Kidney (tissue), 14 donors: ENCODE results near the gene NECTIN1. TPM values are rescaled to one million over a fixed set of nuclear protein-coding genes. Genes with fewer than 3 reads are reported as not detected.
"Not testable (repeated sequence)": the region's sequence is repeated elsewhere in the genome, so short reads cannot be mapped to it uniquely, and the experiment has no call there.

ENCODE experiments used
- DNase-seq, 5 donors: peaks; one replicate each; pipeline ENCODE4 v3.0.0-alpha.2; 2013 to 2020
- FAIRE-seq: peaks from 2 replicates; lab custom pipeline; 2012; peaks lifted over from hg19 to GRCh38; lab: Jason Lieb, UNC
- H3K27ac ChIP-seq, 2 donors: one replicate each; pipeline ENCODE4 v1.7.0; 2013; ENCODE audit warnings: low read depth in 2 of 2, low read length in 2 of 2, inconsistent platforms in 1 of 2
- H3K27me3 ChIP-seq: one replicate; pipeline ENCODE4 v1.7.1; 2013; ENCODE audit warnings: low read length, inconsistent platforms; ENCODE audit not compliant: control insufficient read depth, insufficient read depth
- H3K36me3 ChIP-seq, 3 donors: one replicate each; pipeline versions ENCODE4 v1.7.0 to v1.7.1; 2013; ENCODE audit warnings: low read length in 3 of 3, control low read depth in 1 of 3, inconsistent platforms in 1 of 3; ENCODE audit not compliant: insufficient read depth in 3 of 3, control insufficient read depth in 2 of 3
- H3K4me1 ChIP-seq, 3 donors: one replicate each; pipeline versions ENCODE4 v1.7.0 to v1.7.1; 2013; ENCODE audit warnings: low read length in 3 of 3, inconsistent platforms in 1 of 3, low read depth in 1 of 3; ENCODE audit not compliant: control insufficient read depth in 2 of 3, insufficient read depth in 2 of 3
- H3K4me3 ChIP-seq, 3 donors: one replicate each; pipeline versions ENCODE4 v1.7.0 to v1.8.1; 2013; ENCODE audit warnings: low read length in 3 of 3, control low read depth in 1 of 3, inconsistent platforms in 1 of 3
- H3K9ac ChIP-seq, 3 donors: one replicate each; pipeline versions ENCODE4 v1.7.0 to v1.7.1; 2013; ENCODE audit warnings: low read length in 3 of 3, control low read depth in 1 of 3, inconsistent platforms in 1 of 3
- H3K9me3 ChIP-seq, 3 donors: one replicate each; pipeline versions ENCODE4 v1.7.0 to v1.7.1; 2013; ENCODE audit warnings: low read length in 3 of 3, control low read depth in 1 of 3, inconsistent platforms in 1 of 3; ENCODE audit not compliant: control insufficient read depth in 2 of 3, insufficient read depth in 1 of 3
- intact Hi-C: fragments of 100-400 bp; cut with DNase I; formaldehyde crosslinking; loops from one replicate; pipeline ENCODE4 v1.11.1; 2022
- polyA plus RNA-seq: library from polyadenylated mRNA; stranded (reverse); fragments of 350-450 nt; fragmentation: Illumina TruSeq; extraction: RNeasy Lipid Tissue Mini Kit (QIAGEN cat#74804); gene quantifications from one replicate; pipeline ENCODE4 v1.2.3, GENCODE V29; 2014; ENCODE audit warnings: low read depth, low replicate concordance; ENCODE audit not compliant: insufficient read depth
- total RNA-seq: library from RNA; stranded (reverse); fragmentation: NEBNext Ultra II Directional; extraction: Animal tissue kit (Norgen Biotek cat#: 25700); gene quantifications from one replicate; pipeline ENCODE4 v1.2.1, GENCODE V29; 2021
- TF ChIP-seq, protein P1 (sequence below): IDR thresholded peaks from 3 replicates; pipeline ENCODE4 v1.5.1; 2012; ENCODE audit warnings: mild to moderate bottlenecking, moderate library complexity, borderline replicate concordance; ENCODE audit not compliant: insufficient read depth; ENCODE audit errors: extremely low read depth
- donor health status: control.
- donor health status: control.
- donor health status: control.
- donor health status: control.
- donor health status: control.
- donor health status: DM: yes; HTN: yes; CAD: no.
- donor health status: Normal renal cell carcinoma (clear cell type).

Gene NECTIN1
- total and polyA plus RNA-seq, 2 donors from 2014 or later, result 6.0 to 13.2 TPM

GRCh38 chr11:119605137-119605665 lies 123.8 kb downstream of the NECTIN1 start:
- no peak overlapping the region for H3K4me3 ChIP-seq
- no peak overlapping the region for H3K27ac ChIP-seq
- no peaks in the 10 kb centered on the region for H3K36me3 ChIP-seq
- H3K9me3 ChIP-seq, result no peaks in the 10 kb centered on the region
- peaks cover 2% of the 10 kb centered on the region for H3K27me3 ChIP-seq
- no peak overlapping the region for H3K9ac ChIP-seq
- H3K4me1 ChIP-seq, result no peaks in the 10 kb centered on the region
- intact Hi-C loops, result no loop called here
- DNase-seq, result no peak
- TF ChIP-seq, protein P1, sequence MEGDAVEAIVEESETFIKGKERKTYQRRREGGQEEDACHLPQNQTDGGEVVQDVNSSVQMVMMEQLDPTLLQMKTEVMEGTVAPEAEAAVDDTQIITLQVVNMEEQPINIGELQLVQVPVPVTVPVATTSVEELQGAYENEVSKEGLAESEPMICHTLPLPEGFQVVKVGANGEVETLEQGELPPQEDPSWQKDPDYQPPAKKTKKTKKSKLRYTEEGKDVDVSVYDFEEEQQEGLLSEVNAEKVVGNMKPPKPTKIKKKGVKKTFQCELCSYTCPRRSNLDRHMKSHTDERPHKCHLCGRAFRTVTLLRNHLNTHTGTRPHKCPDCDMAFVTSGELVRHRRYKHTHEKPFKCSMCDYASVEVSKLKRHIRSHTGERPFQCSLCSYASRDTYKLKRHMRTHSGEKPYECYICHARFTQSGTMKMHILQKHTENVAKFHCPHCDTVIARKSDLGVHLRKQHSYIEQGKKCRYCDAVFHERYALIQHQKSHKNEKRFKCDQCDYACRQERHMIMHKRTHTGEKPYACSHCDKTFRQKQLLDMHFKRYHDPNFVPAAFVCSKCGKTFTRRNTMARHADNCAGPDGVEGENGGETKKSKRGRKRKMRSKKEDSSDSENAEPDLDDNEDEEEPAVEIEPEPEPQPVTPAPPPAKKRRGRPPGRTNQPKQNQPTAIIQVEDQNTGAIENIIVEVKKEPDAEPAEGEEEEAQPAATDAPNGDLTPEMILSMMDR, result no peak
- no peak for FAIRE-seq

GRCh38 chr11:119602745-119603373 lies 126.1 kb downstream of the NECTIN1 start:
- Histone ChIP-seq H3K36me3 (no peaks in the 10 kb centered on the region), H3K9ac (no peak overlapping the region), H3K4me3 (no peak overlapping the region), H3K27me3 (peaks cover under 1% of the 10 kb centered on the region), H3K4me1 (no peaks in the 10 kb centered on the region), H3K9me3 (no peaks in the 10 kb centered on the region), H3K27ac (no peak overlapping the region)
- FAIRE-seq (no peak), DNase-seq (no peak)
- intact Hi-C loops, result no loop called here
- TF ChIP-seq, protein P1, result no peak

DNA sequence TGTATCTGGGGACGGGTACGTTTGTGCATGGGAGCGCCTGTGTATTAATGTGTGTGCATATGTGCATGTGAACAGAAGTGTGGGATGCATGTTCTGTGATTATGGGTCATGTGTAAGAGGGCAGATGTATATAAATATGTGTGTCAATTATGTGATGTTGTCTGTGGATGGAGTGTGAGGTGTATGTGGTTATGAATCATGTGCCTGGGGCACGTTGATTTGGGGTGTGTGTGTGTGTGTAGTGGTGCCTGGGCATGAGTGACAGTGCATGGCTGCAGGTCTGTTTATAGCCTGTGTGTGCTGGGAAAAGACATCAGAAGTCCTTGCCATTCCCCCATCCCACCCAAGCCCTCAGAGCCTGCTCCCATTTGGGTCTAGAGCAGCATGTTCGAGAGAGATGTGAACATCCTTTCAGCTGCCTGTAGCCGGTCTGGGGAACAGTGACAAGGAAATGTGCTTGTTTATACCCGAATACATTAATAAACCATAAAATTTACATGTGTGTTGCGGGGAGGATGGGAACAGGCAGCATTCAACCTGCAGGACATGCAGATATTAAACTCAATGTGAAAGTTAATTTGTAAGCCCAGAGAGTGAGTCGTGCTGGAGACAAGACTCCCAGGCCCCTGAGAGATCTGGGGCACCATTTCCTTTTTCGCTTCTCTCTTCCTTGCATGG lies 129.0 kb downstream of the NECTIN1 start:
- Histone ChIP-seq H3K27ac (no peak overlapping the region), H3K9me3 (no peaks in the 10 kb centered on the region), H3K9ac (no peak overlapping the region), H3K36me3 (no peaks in the 10 kb centered on the region), H3K4me3 (no peak overlapping the region), H3K4me1 (no peaks in the 10 kb centered on the region), H3K27me3 (no peaks in the 10 kb centered on the region)
- TF ChIP-seq, protein P1, result no peak
- DNase-seq, result no peak
- FAIRE-seq, result no peak
- intact Hi-C loops, result no loop called here

DNA sequence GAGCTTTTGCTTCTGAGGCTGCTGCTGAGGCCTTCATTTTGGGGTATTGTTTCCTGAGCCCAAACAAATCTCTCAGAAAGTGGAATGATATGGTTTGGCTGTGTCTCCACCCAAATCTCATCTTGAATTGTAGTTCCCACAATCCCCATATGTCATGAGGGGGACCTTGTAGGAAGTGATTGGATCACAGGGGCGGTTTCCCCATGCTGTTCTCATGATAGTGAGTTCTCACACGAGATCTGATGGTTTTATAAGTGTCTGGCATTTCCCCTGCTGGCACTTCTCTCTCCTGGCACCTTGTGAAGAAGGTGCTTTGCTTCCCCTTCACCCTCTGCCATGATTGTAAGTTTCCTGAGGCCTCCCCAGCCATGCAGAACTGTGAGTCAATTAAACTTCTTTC lies 133.1 kb downstream of the NECTIN1 start:
- DNase-seq, H3K4me1 ChIP-seq, H3K9me3 ChIP-seq, H3K27me3 ChIP-seq, H3K27ac ChIP-seq, H3K9ac ChIP-seq, H3K36me3 ChIP-seq, intact Hi-C loops, FAIRE-seq, H3K4me3 ChIP-seq: not testable (repeated sequence)
